GM12878 (cell line): ENCODE data around the gene LCOR.

Experiments used
- BRCA1 ChIP-seq: IDR thresholded peaks from 2 replicates; pipeline ENCODE4 v1.6.1; 2011; ENCODE audit warnings: low read depth, low read length, improper control_type of control experiment
- CBFB ChIP-seq: IDR thresholded peaks from 2 replicates; pipeline ENCODE4 v1.6.1; 2016; ENCODE audit warnings: antibody characterized with exemption, low read depth
- CEBPB ChIP-seq, 2 experiments: fragments of 150-350 bp in 1 of 2; IDR thresholded peaks; 2 replicates each; pipeline ENCODE4 v1.6.1; 2012 to 2014; ENCODE audit warnings: low read depth in 2 of 2, low read length in 2 of 2, borderline replicate concordance in 1 of 2, inconsistent platforms in 1 of 2
- CREB1 ChIP-seq: IDR thresholded peaks from 2 replicates; pipeline ENCODE4 v1.6.1; 2012; ENCODE audit warnings: low read depth, mild to moderate bottlenecking, inconsistent platforms
- EP300 ChIP-seq, 2 experiments: fragments of 150-350 bp in 1 of 2; IDR thresholded peaks; 2 replicates each; pipeline ENCODE4 v1.6.1; 2011 to 2012; ENCODE audit warnings: low read depth in 2 of 2, low read length in 2 of 2, borderline replicate concordance in 1 of 2, improper control_type of control experiment in 1 of 2, inconsistent platforms in 1 of 2; ENCODE audit not compliant: control insufficient read depth in 1 of 2
- EZH2 ChIP-seq: IDR thresholded peaks from 2 replicates; pipeline ENCODE4 v1.6.1; 2012; ENCODE audit warnings: low read depth, mild to moderate bottlenecking, control low read depth, inconsistent platforms, low read length, borderline replicate concordance; ENCODE audit not compliant: control insufficient read depth
- HDAC6 ChIP-seq: fragments of 200-600 bp; sonication (generic); IDR thresholded peaks from one replicate; pipeline ENCODE4 v1.8.0; 2017; ENCODE audit warnings: antibody characterized with exemption; ENCODE audit not compliant: unreplicated experiment
- JUNB ChIP-seq: IDR thresholded peaks from 2 replicates; pipeline ENCODE4 v1.6.1; 2016; ENCODE audit warnings: antibody characterized with exemption, mild to moderate bottlenecking
- SREBF2 ChIP-seq: IDR thresholded peaks from 2 replicates; pipeline ENCODE4 v1.6.1; 2012; ENCODE audit warnings: mild to moderate bottlenecking, low read length
- YY1 ChIP-seq: IDR thresholded peaks from 2 replicates; pipeline ENCODE4 v1.6.1; 2011; ENCODE audit warnings: low read depth, mild to moderate bottlenecking, low read length
- TF ChIP-seq, protein P1 (sequence below): IDR thresholded peaks from 2 replicates; pipeline ENCODE4 v1.6.1; 2011; ENCODE audit warnings: low read depth, low read length, improper control_type of control experiment, borderline replicate concordance
- TF ChIP-seq, protein P2 (sequence below), 3 experiments: IDR thresholded peaks in 2 of 3; conservative IDR thresholded peaks in 1 of 3; 2 replicates each; pipeline ENCODE4 v1.5.1; 2011; ENCODE audit warnings: low read depth in 3 of 3, low read length in 3 of 3, mild to moderate bottlenecking in 3 of 3, control low read depth in 2 of 3, moderate library complexity in 2 of 3, inconsistent platforms in 1 of 3, mixed read lengths in 1 of 3; ENCODE audit not compliant: control insufficient read depth in 2 of 3, insufficient read depth in 1 of 3; ENCODE audit errors: extremely low read depth in 1 of 3

DNA sequence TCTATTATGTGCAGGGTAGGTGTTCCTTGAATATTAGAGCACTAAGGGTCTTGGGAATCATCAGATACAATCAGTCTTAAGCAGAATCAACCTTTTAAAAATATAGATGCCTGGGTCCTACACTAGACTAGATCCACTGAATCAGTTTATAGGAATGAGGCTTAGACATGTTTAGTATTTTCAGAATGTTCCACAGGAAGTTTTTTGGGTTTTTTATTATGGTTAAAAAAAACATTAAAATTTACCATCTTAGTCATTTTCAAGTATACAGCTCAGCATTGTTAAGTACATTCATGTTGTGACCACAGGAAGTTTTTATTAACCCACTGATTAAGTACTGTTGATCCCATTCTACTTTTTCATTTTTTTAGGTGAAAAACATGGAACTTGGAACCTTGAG lies 135.7 kb downstream of the LCOR start:
- TF ChIP-seq YY1 (no peak), EP300 (IDR thresholded peaks at IDR 0.05; ENCODE audit: borderline replicate concordance in 1 of 2, control insufficient read depth in 1 of 2, low read depth in 2 of 2, low read length in 2 of 2) (no peak), HDAC6 (no peak), CEBPB (IDR thresholded peaks at IDR 0.05; ENCODE audit: borderline replicate concordance in 1 of 2, low read depth in 2 of 2, low read length in 2 of 2) (no peak), SREBF2 (no peak), JUNB (no peak), CREB1 (no peak), BRCA1 (no peak), EZH2 (no peak), CBFB (no peak)
- TF ChIP-seq, protein P1, sequence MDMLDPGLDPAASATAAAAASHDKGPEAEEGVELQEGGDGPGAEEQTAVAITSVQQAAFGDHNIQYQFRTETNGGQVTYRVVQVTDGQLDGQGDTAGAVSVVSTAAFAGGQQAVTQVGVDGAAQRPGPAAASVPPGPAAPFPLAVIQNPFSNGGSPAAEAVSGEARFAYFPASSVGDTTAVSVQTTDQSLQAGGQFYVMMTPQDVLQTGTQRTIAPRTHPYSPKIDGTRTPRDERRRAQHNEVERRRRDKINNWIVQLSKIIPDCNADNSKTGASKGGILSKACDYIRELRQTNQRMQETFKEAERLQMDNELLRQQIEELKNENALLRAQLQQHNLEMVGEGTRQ = no peak
- TF ChIP-seq, protein P2, sequence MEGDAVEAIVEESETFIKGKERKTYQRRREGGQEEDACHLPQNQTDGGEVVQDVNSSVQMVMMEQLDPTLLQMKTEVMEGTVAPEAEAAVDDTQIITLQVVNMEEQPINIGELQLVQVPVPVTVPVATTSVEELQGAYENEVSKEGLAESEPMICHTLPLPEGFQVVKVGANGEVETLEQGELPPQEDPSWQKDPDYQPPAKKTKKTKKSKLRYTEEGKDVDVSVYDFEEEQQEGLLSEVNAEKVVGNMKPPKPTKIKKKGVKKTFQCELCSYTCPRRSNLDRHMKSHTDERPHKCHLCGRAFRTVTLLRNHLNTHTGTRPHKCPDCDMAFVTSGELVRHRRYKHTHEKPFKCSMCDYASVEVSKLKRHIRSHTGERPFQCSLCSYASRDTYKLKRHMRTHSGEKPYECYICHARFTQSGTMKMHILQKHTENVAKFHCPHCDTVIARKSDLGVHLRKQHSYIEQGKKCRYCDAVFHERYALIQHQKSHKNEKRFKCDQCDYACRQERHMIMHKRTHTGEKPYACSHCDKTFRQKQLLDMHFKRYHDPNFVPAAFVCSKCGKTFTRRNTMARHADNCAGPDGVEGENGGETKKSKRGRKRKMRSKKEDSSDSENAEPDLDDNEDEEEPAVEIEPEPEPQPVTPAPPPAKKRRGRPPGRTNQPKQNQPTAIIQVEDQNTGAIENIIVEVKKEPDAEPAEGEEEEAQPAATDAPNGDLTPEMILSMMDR (IDR thresholded peaks at IDR 0.05 in 2 of 3, conservative IDR thresholded peaks at IDR 0.05 in 1 of 3; ENCODE audit: control insufficient read depth in 2 of 3, extremely low read depth in 1 of 3, insufficient read depth in 1 of 3, low read depth in 3 of 3, low read length in 3 of 3) = no peak
